ENCODE results near the gene SLC25A29. TPM values are rescaled to one million over a fixed set of nuclear protein-coding genes. Genes with fewer than 3 reads are reported as not detected.
A peak's percentile ranks its signal among the peaks of the same experiment; 100 is the strongest.

Gene SLC25A29
- total RNA-seq, 1 donor from 2014 or later: 123 TPM

DNA sequence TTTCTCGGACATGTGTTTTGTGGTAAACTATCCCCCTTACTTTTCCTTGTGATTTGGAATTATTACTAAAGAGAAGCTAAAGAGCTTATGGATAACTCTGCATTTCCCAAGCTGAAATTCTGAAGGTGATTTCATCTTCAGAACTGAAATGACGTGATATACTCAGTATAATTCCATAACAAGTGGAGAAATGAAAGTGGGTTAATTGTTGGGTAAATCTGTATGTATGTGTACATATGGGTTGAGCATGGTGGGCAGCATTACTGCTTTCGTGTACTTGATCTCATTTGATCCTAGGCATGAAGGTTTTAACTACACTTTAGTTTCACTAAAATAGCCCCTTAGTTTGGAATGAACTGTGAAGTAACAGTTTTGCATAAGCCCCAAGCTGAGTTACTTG is 63.2 kb downstream of the SLC25A29 start:
- Mint-ChIP-seq H3K9me3 (no peaks in the 10 kb centered on the region), H3K27ac (ENCODE audit: unreplicated experiment) (no peak overlapping the region), H3K36me3 (ENCODE audit: low read depth) (peaks cover 19% of the 10 kb centered on the region), H3K4me3 (peak overlapping the region; percentile 78), H3K27me3 (ENCODE audit: low read depth) (peaks cover 2% of the 10 kb centered on the region), H3K4me1 (peaks cover 42% of the 10 kb centered on the region)
- TF ChIP-seq CTCF (conservative IDR thresholded peaks at IDR 0.05): no peak
- no peak for DNase-seq (ENCODE audit: low read depth, low spot score)

GRCh38 chr14:100241279-100241678 is 65.0 kb downstream of the SLC25A29 start:
- Mint-ChIP-seq H3K4me1 (peaks cover 43% of the 10 kb centered on the region), H3K4me3 (peak overlapping the region; percentile 96), H3K36me3 (ENCODE audit: low read depth) (peaks cover 15% of the 10 kb centered on the region), H3K9me3 (no peaks in the 10 kb centered on the region), H3K27ac (ENCODE audit: unreplicated experiment) (no peak overlapping the region), H3K27me3 (ENCODE audit: low read depth) (peaks cover 2% of the 10 kb centered on the region)
- no peak for DNase-seq (ENCODE audit: low read depth, low spot score)
- TF ChIP-seq CTCF (conservative IDR thresholded peaks at IDR 0.05): no peak

Small RNA genes lying within 50 kb of the gene (microRNA-seq; reads per million reads assigned to microRNA genes)
- 1,664 reads per million, percentile 85 among the genes with 10 or more reads in this experiment for gene MIR345
- gene MIR6764: not detected

Other genes starting within 250 kb of the SLC25A29 start
- gene EVL, start 241.0 kb downstream of the SLC25A29 start, total RNA-seq: 197 and 218 TPM in 2 replicates
- gene DEGS2, start 146.8 kb downstream of the SLC25A29 start, total RNA-seq: 0.11 TPM in 1 of 2 replicates, not detected in the other
- gene YY1, start 67.3 kb downstream of the SLC25A29 start, total RNA-seq: 72.0 and 79.9 TPM in 2 replicates
- not detected in 2 replicates for gene SLC25A47, start 16.9 kb upstream of the SLC25A29 start, total RNA-seq
- gene WDR25, start 70.0 kb upstream of the SLC25A29 start, total RNA-seq: 7.6 and 9.8 TPM in 2 replicates